Measurements from ENCODE around the gene ZBBX. TPM values are rescaled to one million over a fixed set of nuclear protein-coding genes. Genes with fewer than 3 reads are reported as not detected.
A peak's percentile ranks its signal among the peaks of the same experiment; 100 is the strongest.
"Not testable (repeated sequence)": the region's sequence is repeated elsewhere in the genome, so short reads cannot be mapped to it uniquely, and the experiment has no call there.

Gene ZBBX
- total RNA-seq, result under 1 TPM in 1 of 4 donors, not detected in 3; 0.44 TPM

- H3K27ac ChIP-seq, result no peak within 1 kb of the TSS
- TF ChIP-seq CTCF (IDR thresholded peaks at IDR 0.05) (peak; percentile 77 to 86 (median 84)), POLR2A (IDR thresholded peaks at IDR 0.05) (no peak)
- no peaks in the 10 kb centered on the region for H3K9me3 ChIP-seq
- H3K4me1 ChIP-seq, result peaks cover 0 to 8% (median 0%) of the 10 kb centered on the region in 4 donors
- peak within 1 kb of the TSS in 3 of 4 donors; percentile 27 to 47 (median 28) for H3K4me3 ChIP-seq
- peak; percentile 76 to 91 for DNase-seq (ENCODE audit: low spot score in 2 of 2)
- WGBS, 2 donors, result 1 to 2% methylated on average over 23 to 28 of the region's 28 CpGs
- H3K36me3 ChIP-seq, result no peaks in the 10 kb centered on the region
- no peaks in the 10 kb centered on the region for H3K27me3 ChIP-seq
Observed at GRCh38 chr3:167380004-167380689, at the start of gene ZBBX. Gene ZBBX, minus strand, starts transcription at chr3:167380297. Its CDS starts 7,396 bp downstream, at chr3:167372901.

- H3K27me3 ChIP-seq; H3K4me3 ChIP-seq; H3K27ac ChIP-seq; H3K4me1 ChIP-seq; H3K36me3 ChIP-seq; DNase-seq (ENCODE audit: low spot score in 2 of 2): not testable (repeated sequence)
- H3K9me3 ChIP-seq, result peaks cover 0 to 17% (median 0%) of the 10 kb centered on the region in 4 donors
- 93 to 95% methylated on average over 3 of the region's 3 CpGs for WGBS, 2 donors
Observed at GRCh38 chr3:167426962-167427361, 46.9 kb upstream of the ZBBX start.

GRCh38 chr3:167422396-167422795 is 42.3 kb upstream of the ZBBX start:
- not testable (repeated sequence) for H3K4me3 ChIP-seq; H3K36me3 ChIP-seq; H3K27ac ChIP-seq; H3K27me3 ChIP-seq; H3K4me1 ChIP-seq; DNase-seq (ENCODE audit: low spot score in 2 of 2)
- peaks cover 0 to 15% (median 0%) of the 10 kb centered on the region in 4 donors for H3K9me3 ChIP-seq
- WGBS, 2 donors, result 86 to 89% methylated on average over 4 of the region's 4 CpGs

- Histone ChIP-seq H3K36me3 (no peaks in the 10 kb centered on the region), H3K27ac (no peak overlapping the region), H3K27me3 (no peaks in the 10 kb centered on the region), H3K9me3 (no peaks in the 10 kb centered on the region), H3K4me1 (no peaks in the 10 kb centered on the region), H3K4me3 (no peak overlapping the region)
- WGBS, 2 donors, result 56 to 67% methylated on average over 1 of the region's 1 CpG
- TF ChIP-seq POLR2A (IDR thresholded peaks at IDR 0.05) (no peak), CTCF (IDR thresholded peaks at IDR 0.05) (no peak), EP300 (IDR thresholded peaks at IDR 0.05) (no peak)
- no peak for DNase-seq (ENCODE audit: low spot score in 2 of 2)
Observed at GRCh38 chr3:167409611-167410010, 29.5 kb upstream of the ZBBX start.

GRCh38 chr3:167406876-167407492 is 26.9 kb upstream of the ZBBX start:
- WGBS, 2 donors, result 69 to 71% methylated on average over 3 of the region's 3 CpGs
- H3K4me1 ChIP-seq, result no peaks in the 10 kb centered on the region
- no peaks in the 10 kb centered on the region for H3K27me3 ChIP-seq
- H3K27ac ChIP-seq, result no peak overlapping the region
- no peaks in the 10 kb centered on the region for H3K36me3 ChIP-seq
- no peak for DNase-seq (ENCODE audit: low spot score in 2 of 2)
- no peaks in the 10 kb centered on the region for H3K9me3 ChIP-seq
- TF ChIP-seq EP300 (IDR thresholded peaks at IDR 0.05) (no peak), POLR2A (IDR thresholded peaks at IDR 0.05) (no peak), CTCF (IDR thresholded peaks at IDR 0.05) (peak in 2 of 5 experiments; percentile 23 to 34)
- no peak overlapping the region for H3K4me3 ChIP-seq

GRCh38 chr3:167397826-167398225 is 17.7 kb upstream of the ZBBX start:
- no peak overlapping the region for H3K27ac ChIP-seq
- H3K9me3 ChIP-seq, result no peaks in the 10 kb centered on the region
- H3K4me1 ChIP-seq, result no peaks in the 10 kb centered on the region
- no peak for DNase-seq (ENCODE audit: low spot score in 2 of 2)
- 30 to 33% methylated on average over 1 of the region's 1 CpG for WGBS, 2 donors
- TF ChIP-seq EP300 (IDR thresholded peaks at IDR 0.05), result no peak
- TF ChIP-seq POLR2A (IDR thresholded peaks at IDR 0.05), result no peak
- TF ChIP-seq CTCF (IDR thresholded peaks at IDR 0.05), result no peak
- H3K36me3 ChIP-seq, result no peaks in the 10 kb centered on the region
- H3K27me3 ChIP-seq, result no peaks in the 10 kb centered on the region
- H3K4me3 ChIP-seq, result no peak overlapping the region

Measured in tibial nerve (tissue), 4 donors.